Naive thymus-derived CD4-positive, alpha-beta T cell (primary cell): ENCODE measurements around the gene NUF2. TPM values are rescaled to one million over a fixed set of nuclear protein-coding genes. Genes with fewer than 3 reads are reported as not detected.

Source experiments
- ATAC-seq: fragments of 150-1000 bp; cut with Tn5 transposase; 2 replicates; pipeline ENCODE4 v1.10.0; 2021; ENCODE audit warnings: mild to moderate bottlenecking, moderate library complexity
- CTCF ChIA-PET: fragments of 350-600 bp; sonication (Branson Sonifier 250); formaldehyde crosslinking; loops from one replicate; lab custom pipeline; 2021; ENCODE audit warnings: antibody characterized with exemption; lab: Charles Lee
- POLR2A ChIA-PET: fragments of 350-600 bp; sonication (Branson Sonifier 250); formaldehyde crosslinking; loops from one replicate; lab custom pipeline; 2021; ENCODE audit warnings: antibody characterized with exemption, inconsistent platforms; lab: Charles Lee
- DNase-seq, 9 donors: peaks; one replicate each; pipeline versions ENCODE4 v3.0.0 to v3.0.0-alpha.2; 2020 to 2022; ENCODE audit warnings: mixed read lengths in 1 of 9
- H3K27ac ChIP-seq: one replicate; pipeline ENCODE4 v1.7.0; 2013; ENCODE audit warnings: mild to moderate bottlenecking, low read depth, low read length, moderate library complexity
- H3K27me3 ChIP-seq, 2 donors: one replicate each; pipeline ENCODE4 v1.7.0; 2013; ENCODE audit warnings: low read length in 2 of 2, mild to moderate bottlenecking in 2 of 2, moderate library complexity in 2 of 2; ENCODE audit not compliant: control insufficient read depth in 2 of 2, insufficient read depth in 2 of 2
- H3K36me3 ChIP-seq, 3 experiments: 1 replicate in 2 of 3; 2 replicates in 1 of 3; pipeline ENCODE4 v1.7.0; 2013; ENCODE audit warnings: low read length in 3 of 3, mild to moderate bottlenecking in 3 of 3, moderate library complexity in 1 of 3; ENCODE audit not compliant: insufficient read depth in 3 of 3, control insufficient read depth in 2 of 3
- H3K4me1 ChIP-seq, 2 donors: one replicate each; pipeline ENCODE4 v1.7.0; 2013; ENCODE audit warnings: low read length in 2 of 2, mild to moderate bottlenecking in 2 of 2, moderate library complexity in 1 of 2; ENCODE audit not compliant: control insufficient read depth in 2 of 2, insufficient read depth in 2 of 2
- H3K4me3 ChIP-seq: 2 replicates; pipeline ENCODE4 v1.7.0; 2013; ENCODE audit warnings: mild to moderate bottlenecking, low read length
- H3K9me3 ChIP-seq, 3 experiments: 1 replicate in 2 of 3; 2 replicates in 1 of 3; pipeline ENCODE4 v1.7.0; 2013; ENCODE audit warnings: low read length in 3 of 3; ENCODE audit not compliant: control insufficient read depth in 2 of 3
- H3K27ac Mint-ChIP-seq, 9 donors: one replicate each; pipeline ENCODE4 v1.8.0; 2020 to 2022; ENCODE audit warnings: mixed read lengths in 9 of 9, mild to moderate bottlenecking in 8 of 9, moderate library complexity in 5 of 9, inconsistent platforms in 2 of 9
- H3K27me3 Mint-ChIP-seq, 5 donors: one replicate each; pipeline ENCODE4 v1.8.0; 2021 to 2022; ENCODE audit warnings: mixed read lengths in 5 of 5, mild to moderate bottlenecking in 1 of 5
- H3K36me3 Mint-ChIP-seq, 5 donors: one replicate each; pipeline ENCODE4 v1.8.0; 2020 to 2022; ENCODE audit warnings: mixed read lengths in 5 of 5, mild to moderate bottlenecking in 3 of 5, inconsistent platforms in 1 of 5
- H3K4me1 Mint-ChIP-seq, 7 donors: one replicate each; pipeline ENCODE4 v1.8.0; 2020 to 2022; ENCODE audit warnings: mixed read lengths in 7 of 7, mild to moderate bottlenecking in 3 of 7, inconsistent platforms in 1 of 7
- H3K4me3 Mint-ChIP-seq, 10 donors: one replicate each; pipeline ENCODE4 v1.8.0; 2020 to 2022; ENCODE audit warnings: mild to moderate bottlenecking in 10 of 10, mixed read lengths in 10 of 10, moderate library complexity in 6 of 10, inconsistent platforms in 2 of 10
- H3K9me3 Mint-ChIP-seq, 11 donors: one replicate each; pipeline ENCODE4 v1.8.0; 2020 to 2022; ENCODE audit warnings: mixed read lengths in 11 of 11, mild to moderate bottlenecking in 4 of 11, inconsistent platforms in 1 of 11, moderate library complexity in 1 of 11
- intact Hi-C, 2 donors: fragments of 100-400 bp; cut with micrococcal nuclease; formaldehyde crosslinking; loops; one replicate each; pipeline ENCODE4 v1.15.1; 2023
- polyA plus RNA-seq, 2 donors: library from polyadenylated mRNA; unstranded; fragments of 300-500 nt; fragmentation: Illumina TruSeq; gene quantifications; one replicate each; pipeline ENCODE4 v1.2.3, GENCODE V29; 2021
- total RNA-seq, 6 experiments: library from RNA in 5 of 6; stranded (reverse) in 5 of 6; gene quantifications; 1 replicate in 5 of 6; 2 replicates in 1 of 6; pipeline ENCODE4 v1.2.3 and lab custom pipeline; 2021 to 2026

NUF2 gene
- total and polyA plus RNA-seq, 7 experiments from 2014 or later, result 1.0 to 38.8 (median 1.6) TPM

GRCh38 chr1:163372576-163372975, 50.8 kb downstream of the NUF2 start:
- ATAC-seq, result no peak
- Mint-ChIP-seq H3K27me3 (peaks cover 15 to 30% (median 25%) of the 10 kb centered on the region in 5 donors), H3K27ac (no peak overlapping the region), H3K9me3 (peaks cover 0 to 1% (median 0%) of the 10 kb centered on the region in 11 donors), H3K4me3 (no peak overlapping the region), H3K4me1 (no peaks in the 10 kb centered on the region), H3K36me3 (no peaks in the 10 kb centered on the region)
- no peak for DNase-seq
- Histone ChIP-seq H3K9me3 (no peaks in the 10 kb centered on the region), H3K27ac (no peak overlapping the region), H3K4me3 (no peak overlapping the region), H3K4me1 (no peaks in the 10 kb centered on the region), H3K36me3 (no peaks in the 10 kb centered on the region), H3K27me3 (no peaks in the 10 kb centered on the region)
- intact Hi-C loops, result no loop called here
- ChIA-PET POLR2A (no interaction called here), CTCF (no interaction called here)

- DNase-seq (no peak), ATAC-seq (no peak)
- POLR2A ChIA-PET, result no interaction called here
- Histone ChIP-seq H3K9me3 (no peaks in the 10 kb centered on the region), H3K27ac (no peak overlapping the region), H3K4me1 (no peaks in the 10 kb centered on the region), H3K36me3 (no peaks in the 10 kb centered on the region), H3K4me3 (no peak overlapping the region), H3K27me3 (no peaks in the 10 kb centered on the region)
- CTCF ChIA-PET, result no interaction called here
- peaks cover 24 to 43% (median 29%) of the 10 kb centered on the region in 5 donors for H3K27me3 Mint-ChIP-seq
- H3K4me1 Mint-ChIP-seq, result no peaks in the 10 kb centered on the region
- intact Hi-C loops, result no loop called here
- H3K9me3 Mint-ChIP-seq, result peaks cover 0 to 1% (median 0%) of the 10 kb centered on the region in 11 donors
- no peaks in the 10 kb centered on the region for H3K36me3 Mint-ChIP-seq
- no peak overlapping the region for H3K4me3 Mint-ChIP-seq
- no peak overlapping the region for H3K27ac Mint-ChIP-seq
These were observed 56.8 kb downstream of the NUF2 start for GRCh38 chr1:163378554-163378953.

- no peaks in the 10 kb centered on the region for H3K36me3 ChIP-seq
- CTCF ChIA-PET, result no interaction called here
- H3K27me3 ChIP-seq, result no peaks in the 10 kb centered on the region
- no peak overlapping the region for H3K27ac Mint-ChIP-seq
- no peaks in the 10 kb centered on the region for H3K4me1 ChIP-seq
- H3K4me3 Mint-ChIP-seq, result no peak overlapping the region
- no peak overlapping the region for H3K27ac ChIP-seq
- no peaks in the 10 kb centered on the region for H3K9me3 ChIP-seq
- peaks cover 19 to 36% (median 31%) of the 10 kb centered on the region in 5 donors for H3K27me3 Mint-ChIP-seq
- ATAC-seq (no peak), DNase-seq (no peak)
- no peaks in the 10 kb centered on the region for H3K36me3 Mint-ChIP-seq
- intact Hi-C loops, result no loop called here
- peaks cover 0 to 1% (median 0%) of the 10 kb centered on the region in 11 donors for H3K9me3 Mint-ChIP-seq
- no peak overlapping the region for H3K4me3 ChIP-seq
- H3K4me1 Mint-ChIP-seq, result no peaks in the 10 kb centered on the region
- POLR2A ChIA-PET, result no interaction called here
These were observed 58.0 kb downstream of the NUF2 start for GRCh38 chr1:163379801-163380200.

- H3K36me3 ChIP-seq, result no peaks in the 10 kb centered on the region
- no peaks in the 10 kb centered on the region for H3K36me3 Mint-ChIP-seq
- intact Hi-C loops, result no loop called here
- H3K9me3 Mint-ChIP-seq, result no peaks in the 10 kb centered on the region
- no peak overlapping the region for H3K27ac Mint-ChIP-seq
- H3K27me3 Mint-ChIP-seq, result peaks cover 15 to 40% (median 29%) of the 10 kb centered on the region in 5 donors
- H3K4me1 Mint-ChIP-seq, result no peaks in the 10 kb centered on the region
- H3K9me3 ChIP-seq, result no peaks in the 10 kb centered on the region
- no peak overlapping the region for H3K4me3 Mint-ChIP-seq
- no peak for DNase-seq
- no peaks in the 10 kb centered on the region for H3K27me3 ChIP-seq
- H3K4me3 ChIP-seq, result no peak overlapping the region
- ChIA-PET POLR2A (no interaction called here), CTCF (no interaction called here)
- H3K27ac ChIP-seq, result no peak overlapping the region
- no peaks in the 10 kb centered on the region for H3K4me1 ChIP-seq
- no peak for ATAC-seq
These were observed 59.9 kb downstream of the NUF2 start for GRCh38 chr1:163381487-163382184.

- Mint-ChIP-seq H3K27me3 (peaks cover 15 to 38% (median 27%) of the 10 kb centered on the region in 5 donors), H3K9me3 (no peaks in the 10 kb centered on the region), H3K4me3 (no peak overlapping the region), H3K27ac (no peak overlapping the region), H3K36me3 (no peaks in the 10 kb centered on the region), H3K4me1 (no peaks in the 10 kb centered on the region)
- ChIA-PET POLR2A (no interaction called here), CTCF (no interaction called here)
- no peak overlapping the region for H3K4me3 ChIP-seq
- intact Hi-C loops, result no loop called here
- ATAC-seq (no peak), DNase-seq (no peak)
- H3K4me1 ChIP-seq, result no peaks in the 10 kb centered on the region
- H3K9me3 ChIP-seq, result no peaks in the 10 kb centered on the region
- H3K36me3 ChIP-seq, result no peaks in the 10 kb centered on the region
- no peaks in the 10 kb centered on the region for H3K27me3 ChIP-seq
- H3K27ac ChIP-seq, result no peak overlapping the region
These were observed 60.6 kb downstream of the NUF2 start for GRCh38 chr1:163382395-163382794.

GRCh38 chr1:163387146-163387545, 65.4 kb downstream of the NUF2 start:
- Histone ChIP-seq H3K36me3 (no peaks in the 10 kb centered on the region), H3K27ac (no peak overlapping the region), H3K4me1 (no peaks in the 10 kb centered on the region), H3K9me3 (no peaks in the 10 kb centered on the region), H3K4me3 (no peak overlapping the region), H3K27me3 (no peaks in the 10 kb centered on the region)
- intact Hi-C loops, result no loop called here
- Mint-ChIP-seq H3K27me3 (peaks cover 13 to 54% (median 40%) of the 10 kb centered on the region in 5 donors), H3K36me3 (no peaks in the 10 kb centered on the region), H3K4me1 (no peaks in the 10 kb centered on the region), H3K4me3 (no peak overlapping the region), H3K27ac (no peak overlapping the region), H3K9me3 (peaks cover 0 to 3% (median 0%) of the 10 kb centered on the region in 11 donors)
- ChIA-PET CTCF (no interaction called here), POLR2A (no interaction called here)
- ATAC-seq (no peak), DNase-seq (no peak)

GRCh38 chr1:163388970-163389369, 67.2 kb downstream of the NUF2 start:
- Mint-ChIP-seq H3K27ac (no peak overlapping the region), H3K36me3 (no peaks in the 10 kb centered on the region), H3K4me3 (no peak overlapping the region), H3K9me3 (peaks cover 0 to 3% (median 0%) of the 10 kb centered on the region in 11 donors), H3K4me1 (no peaks in the 10 kb centered on the region), H3K27me3 (peaks cover 9 to 56% (median 43%) of the 10 kb centered on the region in 5 donors)
- no peak for ATAC-seq
- ChIA-PET POLR2A (no interaction called here), CTCF (no interaction called here)
- DNase-seq, result no peak
- no peak overlapping the region for H3K4me3 ChIP-seq
- H3K9me3 ChIP-seq, result no peaks in the 10 kb centered on the region
- no peak overlapping the region for H3K27ac ChIP-seq
- H3K36me3 ChIP-seq, result no peaks in the 10 kb centered on the region
- no peaks in the 10 kb centered on the region for H3K27me3 ChIP-seq
- no peaks in the 10 kb centered on the region for H3K4me1 ChIP-seq
- intact Hi-C loops, result no loop called here
